Skeletal muscle tissue (tissue), 4 donors: Measurements from ENCODE around the gene PRKG1. TPM values are rescaled to one million over a fixed set of nuclear protein-coding genes. Genes with fewer than 3 reads are reported as not detected.
"Not testable (repeated sequence)": the region's sequence is repeated elsewhere in the genome, so short reads cannot be mapped to it uniquely, and the experiment has no call there.

Experiments used
- H3K27ac ChIP-seq: one replicate; pipeline ENCODE4 v1.7.0; 2013; ENCODE audit warnings: mild to moderate bottlenecking, low read depth, low read length, inconsistent platforms
- H3K27me3 ChIP-seq, 3 donors: one replicate each; pipeline ENCODE4 v1.7.0; 2013; ENCODE audit warnings: low read length in 3 of 3; ENCODE audit not compliant: control insufficient read depth in 3 of 3, insufficient read depth in 3 of 3
- H3K36me3 ChIP-seq, 3 donors: one replicate each; pipeline ENCODE4 v1.7.0; 2013; ENCODE audit warnings: low read length in 3 of 3; ENCODE audit not compliant: control insufficient read depth in 3 of 3, insufficient read depth in 3 of 3
- H3K4me1 ChIP-seq, 3 donors: one replicate each; pipeline ENCODE4 v1.7.0; 2013; ENCODE audit warnings: low read length in 3 of 3, mild to moderate bottlenecking in 3 of 3; ENCODE audit not compliant: control insufficient read depth in 3 of 3, insufficient read depth in 3 of 3
- H3K4me3 ChIP-seq, 3 donors: one replicate each; pipeline ENCODE4 v1.7.0; 2013; ENCODE audit warnings: low read length in 3 of 3
- H3K9ac ChIP-seq, 3 donors: one replicate each; pipeline ENCODE4 v1.7.0; 2013; ENCODE audit warnings: low read length in 3 of 3, mild to moderate bottlenecking in 3 of 3, moderate library complexity in 2 of 3, low read depth in 1 of 3
- H3K9me3 ChIP-seq, 3 donors: one replicate each; pipeline ENCODE4 v1.7.0; 2013; ENCODE audit warnings: low read length in 3 of 3; ENCODE audit not compliant: control insufficient read depth in 3 of 3
- total RNA-seq: library from RNA; depleted of rRNA; stranded (reverse); fragments of >200 nt; gene quantifications from one replicate; pipeline ENCODE4 v1.2.3, GENCODE V29; 2014
- donor health status: Osteomylitis.

The PRKG1 gene
- total RNA-seq, 1 donor from 2014 or later: 44.9 TPM

DNA sequence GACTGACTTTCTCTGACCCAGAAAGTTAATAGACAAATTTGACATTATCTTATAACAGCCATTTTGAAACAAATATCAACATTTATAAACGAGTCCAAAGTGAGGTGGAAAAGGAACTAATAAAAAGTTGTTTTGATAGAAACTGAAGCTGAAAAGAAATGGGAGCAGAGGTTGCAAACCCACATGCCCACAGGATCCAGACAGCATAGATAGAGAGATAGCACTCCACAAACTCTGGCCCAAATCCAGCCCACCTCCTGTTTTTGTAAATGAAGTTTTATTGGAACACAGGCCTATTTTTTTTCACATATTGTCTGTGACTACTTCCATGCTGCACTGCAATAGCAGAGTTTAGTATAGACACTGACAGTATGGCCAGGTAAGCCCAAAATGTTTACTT is 171.9 kb downstream of the PRKG1 start:
- Histone ChIP-seq H3K27ac (no peak overlapping the region), H3K27me3 (no peaks in the 10 kb centered on the region), H3K4me1 (peaks cover 9 to 29% (median 11%) of the 10 kb centered on the region in 3 donors), H3K36me3 (no peaks in the 10 kb centered on the region), H3K9ac (no peak overlapping the region), H3K4me3 (no peak overlapping the region), H3K9me3 (no peaks in the 10 kb centered on the region)

DNA sequence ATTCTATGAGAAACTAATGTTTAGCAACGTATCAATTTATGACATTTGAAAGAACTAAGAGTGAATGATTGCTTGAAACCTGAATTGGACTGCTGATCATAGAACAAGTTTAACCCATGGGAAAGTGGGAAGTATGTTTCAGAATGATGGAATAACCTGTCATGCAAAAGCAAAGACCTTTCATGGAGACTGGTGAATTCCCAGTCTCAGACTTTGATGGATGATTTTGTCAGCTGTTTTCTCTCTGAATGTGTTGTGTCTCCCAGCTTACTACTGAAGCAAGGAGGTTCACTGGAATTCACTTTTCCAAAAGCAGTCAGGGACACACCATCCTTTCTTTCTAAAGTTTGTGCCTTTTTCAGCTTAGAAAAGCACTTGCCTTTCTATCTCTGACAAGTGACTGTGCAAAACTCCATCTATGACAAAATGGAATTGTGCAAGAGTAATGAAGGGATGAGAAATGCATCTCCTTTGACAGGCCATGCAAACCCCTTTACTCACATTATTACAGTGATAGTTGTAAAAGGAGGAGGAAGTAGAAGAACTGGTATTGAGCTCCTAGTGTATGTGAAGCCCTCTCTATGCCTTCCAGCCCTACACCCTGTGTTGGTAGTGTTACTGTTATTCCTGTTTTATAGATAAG is 176.1 kb downstream of the PRKG1 start:
- no peaks in the 10 kb centered on the region for H3K27me3 ChIP-seq
- no peak overlapping the region for H3K4me3 ChIP-seq
- H3K36me3 ChIP-seq: no peaks in the 10 kb centered on the region
- no peaks in the 10 kb centered on the region for H3K9me3 ChIP-seq
- peaks cover 9 to 17% (median 9%) of the 10 kb centered on the region in 3 donors for H3K4me1 ChIP-seq
- no peak overlapping the region for H3K9ac ChIP-seq
- no peak overlapping the region for H3K27ac ChIP-seq

DNA sequence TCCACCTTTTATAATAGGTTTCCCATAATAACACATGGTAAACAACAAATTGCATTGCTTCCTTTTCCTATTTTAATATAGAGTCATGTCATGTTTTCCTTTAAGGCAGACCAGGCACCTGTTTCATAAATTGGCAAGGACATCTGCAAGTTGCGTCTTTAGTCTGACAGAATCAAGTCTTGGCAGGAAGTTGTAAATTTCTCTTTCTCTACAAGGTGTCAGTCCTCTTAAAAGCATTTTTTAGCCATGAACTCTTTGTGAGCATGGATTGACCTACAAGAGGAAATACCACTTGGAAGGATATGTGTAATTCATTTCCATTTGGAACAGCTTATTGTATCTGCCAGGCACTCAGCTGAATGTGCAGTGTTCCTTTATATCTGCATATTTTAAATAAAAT is 176.8 kb downstream of the PRKG1 start:
- Histone ChIP-seq H3K27me3 (no peaks in the 10 kb centered on the region), H3K4me3 (no peak overlapping the region), H3K9me3 (no peaks in the 10 kb centered on the region), H3K4me1 (peaks cover 9 to 17% (median 9%) of the 10 kb centered on the region in 3 donors), H3K27ac (no peak overlapping the region), H3K9ac (no peak overlapping the region), H3K36me3 (no peaks in the 10 kb centered on the region)

DNA sequence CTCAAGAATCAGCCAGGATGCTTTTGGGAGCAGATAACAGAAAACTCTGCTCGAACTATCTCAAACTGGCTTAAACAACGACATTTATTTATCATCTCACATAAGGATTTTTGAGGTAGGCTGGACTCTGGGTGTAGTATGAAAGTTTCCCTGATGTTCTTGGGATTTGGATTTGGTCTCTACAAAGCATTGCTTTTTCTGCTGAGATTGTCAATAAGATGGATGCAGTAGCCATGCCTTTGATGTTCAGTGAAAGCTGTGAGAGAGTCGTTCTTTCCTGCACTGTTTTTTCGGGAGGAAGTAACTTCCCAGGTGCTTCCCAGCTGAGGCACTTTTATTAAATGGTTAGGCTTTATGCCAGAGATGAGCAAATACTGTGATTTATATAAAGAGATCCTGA is 181.1 kb downstream of the PRKG1 start:
- Histone ChIP-seq H3K36me3 (no peaks in the 10 kb centered on the region), H3K27ac (no peak overlapping the region), H3K4me3 (no peak overlapping the region), H3K27me3 (no peaks in the 10 kb centered on the region), H3K9ac (no peak overlapping the region), H3K4me1 (peaks cover 3 to 9% (median 7%) of the 10 kb centered on the region in 3 donors), H3K9me3 (no peaks in the 10 kb centered on the region)

DNA sequence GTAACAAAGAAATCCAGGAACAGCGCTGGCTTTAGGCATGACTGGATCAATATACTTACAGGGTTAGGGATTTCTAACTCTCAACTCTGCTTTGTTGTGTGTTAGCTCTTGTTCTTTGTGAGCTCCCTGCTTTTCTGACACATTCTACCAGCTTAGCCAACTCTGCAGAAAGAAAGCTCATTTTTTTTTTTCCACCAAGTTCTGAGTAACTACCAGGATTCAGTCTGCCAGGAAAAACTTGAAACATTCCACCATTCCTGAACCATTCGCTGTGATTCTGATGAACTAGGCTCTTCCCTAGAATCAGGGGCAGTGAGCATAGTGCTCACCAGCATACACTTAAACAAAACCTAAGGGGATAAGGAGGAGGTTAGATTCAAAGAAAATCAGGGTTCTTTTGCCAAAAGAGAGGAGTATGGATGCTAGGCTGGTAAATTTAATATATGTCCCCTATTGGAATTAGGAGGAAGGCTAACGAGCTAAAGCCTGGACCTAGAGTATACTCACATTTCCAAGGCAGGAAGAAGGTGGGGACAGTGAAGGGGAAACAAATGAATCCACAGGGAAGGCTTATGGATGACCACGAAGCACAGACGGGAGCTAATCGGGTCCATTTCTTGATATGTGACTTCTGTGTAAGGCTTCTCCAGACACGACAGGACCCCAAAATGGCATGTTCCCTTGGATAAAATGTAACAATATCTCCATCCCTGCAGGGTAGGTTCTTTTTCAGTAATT is 183.4 kb downstream of the PRKG1 start:
- no peak overlapping the region for H3K4me3 ChIP-seq
- no peaks in the 10 kb centered on the region for H3K27me3 ChIP-seq
- no peaks in the 10 kb centered on the region for H3K4me1 ChIP-seq
- no peaks in the 10 kb centered on the region for H3K36me3 ChIP-seq
- no peak overlapping the region for H3K27ac ChIP-seq
- H3K9me3 ChIP-seq: no peaks in the 10 kb centered on the region
- no peak overlapping the region for H3K9ac ChIP-seq

DNA sequence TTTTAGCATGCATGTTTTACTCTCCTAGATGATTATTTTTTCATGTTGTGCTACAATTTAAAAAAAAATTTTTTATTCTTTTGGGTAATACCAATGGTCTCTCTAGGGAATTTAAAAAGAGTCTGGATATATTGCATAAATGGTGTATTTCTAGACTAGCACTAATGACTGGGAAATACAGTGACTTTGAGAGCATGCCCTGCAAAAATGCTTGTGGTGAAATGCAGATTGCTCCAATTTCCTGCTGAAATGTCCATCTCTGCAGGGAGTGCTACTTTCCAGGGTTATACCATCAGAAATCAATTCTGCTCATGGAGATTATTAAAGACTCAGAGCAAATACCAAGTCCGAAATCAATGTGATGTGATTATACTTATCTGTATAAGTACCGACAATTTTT is 186.1 kb downstream of the PRKG1 start:
- Histone ChIP-seq H3K36me3 (no peaks in the 10 kb centered on the region), H3K9ac (no peak overlapping the region), H3K27ac (no peak overlapping the region), H3K4me3 (no peak overlapping the region), H3K9me3 (no peaks in the 10 kb centered on the region), H3K4me1 (no peaks in the 10 kb centered on the region), H3K27me3 (no peaks in the 10 kb centered on the region)

DNA sequence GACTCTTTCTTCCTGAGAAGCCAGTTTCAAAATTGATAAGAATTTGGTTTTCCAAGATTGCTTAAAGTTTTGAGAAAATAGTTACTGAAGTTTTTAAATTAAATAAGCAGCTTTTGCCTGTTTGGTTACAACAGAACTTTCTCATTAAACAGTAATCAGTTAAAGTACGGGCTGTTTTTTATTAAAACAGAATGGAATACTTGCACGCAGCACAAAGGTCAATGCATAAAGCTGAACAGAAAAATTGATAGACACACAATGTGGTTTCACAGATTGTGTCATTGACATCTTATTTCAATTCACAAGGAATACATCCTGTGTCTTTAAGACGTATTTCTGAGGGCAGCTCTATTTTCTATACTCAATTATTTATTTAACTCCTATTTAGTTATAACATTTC is 192.2 kb downstream of the PRKG1 start:
- H3K9ac ChIP-seq: no peak overlapping the region
- peaks cover 0 to 3% (median 0%) of the 10 kb centered on the region in 3 donors for H3K4me1 ChIP-seq
- H3K27ac ChIP-seq: no peak overlapping the region
- no peak overlapping the region for H3K4me3 ChIP-seq
- H3K9me3 ChIP-seq: no peaks in the 10 kb centered on the region
- no peaks in the 10 kb centered on the region for H3K36me3 ChIP-seq
- H3K27me3 ChIP-seq: no peaks in the 10 kb centered on the region

DNA sequence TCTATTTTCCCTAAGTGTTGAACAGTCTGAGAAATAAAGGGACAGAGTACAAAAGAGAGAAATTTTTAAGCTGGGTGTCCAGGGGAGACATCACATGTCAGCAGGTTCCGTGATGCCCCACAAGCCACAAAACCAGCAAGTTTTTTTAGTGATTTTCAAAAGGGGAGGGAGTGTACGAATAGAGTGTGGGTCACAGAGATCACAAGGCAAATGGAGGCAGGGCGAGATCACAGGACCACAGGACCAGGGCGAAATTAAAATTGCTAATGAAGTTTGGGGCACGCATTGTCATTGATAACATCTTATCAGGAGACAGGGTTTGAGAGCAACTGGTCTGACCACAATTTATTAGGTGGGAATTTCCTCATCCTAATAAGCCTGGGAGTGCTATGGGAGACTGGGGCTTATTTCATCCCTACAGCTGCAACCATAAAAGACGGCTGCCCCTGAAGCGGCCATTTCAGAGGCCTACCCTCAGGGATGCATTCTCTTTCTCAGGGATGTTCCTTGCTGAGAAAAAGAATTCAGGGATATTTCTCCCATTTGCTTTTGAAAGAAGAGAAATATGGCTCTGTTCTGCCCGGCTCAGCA is 193.8 kb downstream of the PRKG1 start:
- not testable (repeated sequence) for H3K36me3 ChIP-seq, H3K9me3 ChIP-seq, H3K4me3 ChIP-seq, H3K4me1 ChIP-seq, H3K9ac ChIP-seq, H3K27me3 ChIP-seq, H3K27ac ChIP-seq

DNA sequence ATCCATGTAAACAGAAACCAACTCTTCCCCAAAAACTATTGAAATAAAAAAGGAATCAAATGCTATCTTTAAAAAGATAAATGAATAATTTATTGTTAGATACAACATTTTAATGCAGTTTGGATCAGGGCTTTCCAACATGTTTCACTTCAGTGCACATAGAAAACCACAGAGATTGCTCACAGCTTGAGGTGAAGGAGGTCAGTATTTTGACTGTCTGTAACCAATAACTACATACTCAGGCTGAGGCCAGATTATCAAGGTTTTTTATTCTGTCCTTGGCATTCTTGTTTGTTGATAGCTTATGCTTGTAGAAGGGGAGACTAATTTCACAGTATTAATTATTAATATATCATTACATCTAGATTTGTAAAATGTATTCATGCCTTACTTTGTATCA is 195.5 kb downstream of the PRKG1 start:
- H3K9me3 ChIP-seq: no peaks in the 10 kb centered on the region
- peaks cover 0 to 8% (median 0%) of the 10 kb centered on the region in 3 donors for H3K4me1 ChIP-seq
- no peaks in the 10 kb centered on the region for H3K27me3 ChIP-seq
- no peak overlapping the region for H3K9ac ChIP-seq
- H3K4me3 ChIP-seq: no peak overlapping the region
- no peak overlapping the region for H3K27ac ChIP-seq
- no peaks in the 10 kb centered on the region for H3K36me3 ChIP-seq

DNA sequence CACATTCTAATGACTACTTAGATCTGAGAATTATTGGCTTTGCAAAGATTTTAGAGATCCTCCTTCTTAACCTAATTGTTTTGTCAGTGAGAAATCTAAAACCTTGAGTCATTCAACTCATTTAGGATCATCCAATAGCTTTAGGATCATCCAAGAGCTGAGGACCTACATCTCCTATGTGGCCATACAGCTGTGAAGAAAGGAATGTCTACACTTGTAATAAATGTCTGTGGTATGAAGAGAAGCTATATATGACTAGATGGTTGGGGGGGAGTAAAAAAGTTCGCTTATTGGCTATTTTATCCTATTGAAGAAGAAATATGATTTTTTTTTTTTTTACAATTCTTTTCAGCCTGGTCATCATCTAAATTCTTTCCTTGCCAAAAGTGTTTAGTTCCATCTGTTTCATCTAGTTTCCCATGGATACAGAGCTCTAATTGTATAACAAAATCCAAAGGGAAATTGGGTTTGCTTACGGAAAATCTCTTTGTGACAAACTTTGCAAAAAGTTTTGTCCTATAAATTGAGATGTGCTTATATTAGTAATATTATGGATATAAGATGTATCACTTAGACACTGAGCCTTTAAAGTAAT is 196.7 kb downstream of the PRKG1 start:
- Histone ChIP-seq H3K27ac (no peak overlapping the region), H3K36me3 (no peaks in the 10 kb centered on the region), H3K4me1 (peaks cover 0 to 8% (median 0%) of the 10 kb centered on the region in 3 donors), H3K9ac (no peak overlapping the region), H3K9me3 (no peaks in the 10 kb centered on the region), H3K4me3 (no peak overlapping the region), H3K27me3 (no peaks in the 10 kb centered on the region)
